ENCODE results near the gene RAB11FIP4.

Gene RAB11FIP4

DNA sequence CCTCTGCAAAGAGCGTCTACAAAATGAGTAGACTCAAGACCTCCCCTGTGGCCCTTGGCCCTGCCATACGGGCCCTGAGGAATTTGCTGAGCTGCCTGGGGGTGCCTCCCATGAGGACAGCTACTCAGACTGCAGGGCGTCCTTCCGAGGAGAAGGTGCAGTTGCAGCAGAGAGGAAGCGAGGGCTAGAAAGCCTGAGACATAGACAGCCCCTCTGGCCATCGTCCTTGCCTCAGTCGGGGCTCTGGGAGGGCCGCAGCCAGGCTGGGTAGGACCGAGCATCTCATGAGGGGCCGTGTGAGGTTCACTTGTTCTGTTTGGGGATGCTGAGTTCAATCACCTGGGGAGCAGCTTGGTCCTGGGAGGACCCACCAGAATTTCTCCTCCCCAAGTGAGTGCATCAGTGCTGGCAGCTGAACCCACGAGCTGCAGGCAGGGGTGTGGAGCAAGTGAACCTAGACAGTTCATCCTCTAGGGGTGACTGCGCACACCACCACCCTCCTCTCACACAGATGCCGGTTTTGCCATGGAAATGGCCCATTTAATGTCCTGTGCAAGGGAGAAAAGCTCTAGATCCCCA, 20.3 kb downstream of the RAB11FIP4 start:
- FAIRE-seq, result no peak

DNA sequence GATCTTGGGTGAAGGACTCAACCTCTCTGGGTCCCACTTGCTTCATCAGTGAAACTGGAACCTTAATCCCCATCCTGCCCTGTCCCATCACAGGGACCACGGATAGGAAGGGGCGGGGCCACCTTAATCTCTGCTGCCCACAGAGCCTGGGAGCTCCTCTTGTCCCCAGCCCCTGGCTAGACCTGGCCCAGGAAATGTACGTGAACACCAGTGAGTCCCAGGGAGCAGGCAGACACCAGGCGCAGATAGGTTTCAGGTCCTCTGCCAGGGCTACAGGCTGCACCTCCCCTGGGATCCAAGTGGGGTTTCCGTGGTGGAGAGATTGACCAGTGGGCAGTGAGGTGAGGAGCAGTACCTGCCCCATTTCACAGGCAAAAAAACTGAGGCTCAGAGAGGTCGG, 21.0 kb downstream of the RAB11FIP4 start:
- FAIRE-seq, result no peak

DNA sequence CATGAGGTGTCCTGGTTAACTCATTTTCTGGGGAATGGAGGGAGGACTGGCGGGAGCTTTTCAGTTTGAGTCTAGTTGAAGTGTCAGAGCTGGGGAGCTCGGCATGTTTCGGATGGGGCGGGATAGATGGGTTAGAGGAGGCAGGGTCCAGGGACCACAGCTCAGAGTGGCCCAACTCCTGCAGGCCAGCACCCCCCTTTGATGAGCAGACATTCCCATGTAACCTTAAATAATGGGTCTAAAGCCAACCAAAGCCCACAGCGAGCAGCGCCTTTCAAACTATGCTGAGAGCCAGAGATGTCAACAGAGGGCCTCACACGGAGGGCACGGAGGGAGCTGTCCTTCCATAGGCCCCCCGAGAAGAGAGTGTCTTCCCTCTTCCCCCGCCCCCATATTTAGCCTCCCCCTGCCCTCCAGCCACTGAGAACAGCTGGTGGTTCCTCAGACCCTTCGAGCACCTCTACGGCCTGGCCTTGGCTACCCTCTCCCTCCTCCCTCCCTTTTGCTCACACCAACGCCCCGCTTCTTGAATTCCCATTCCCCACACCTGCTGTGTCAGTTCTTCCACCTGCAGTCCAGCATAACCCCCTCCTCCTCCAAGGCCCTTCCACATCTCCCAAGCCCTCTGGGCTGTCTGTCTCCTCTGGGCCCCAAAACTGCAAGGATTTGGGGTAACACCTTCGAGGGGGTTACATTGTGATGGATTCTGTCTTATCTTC, 21.8 kb downstream of the RAB11FIP4 start:
- FAIRE-seq, result no peak

DNA sequence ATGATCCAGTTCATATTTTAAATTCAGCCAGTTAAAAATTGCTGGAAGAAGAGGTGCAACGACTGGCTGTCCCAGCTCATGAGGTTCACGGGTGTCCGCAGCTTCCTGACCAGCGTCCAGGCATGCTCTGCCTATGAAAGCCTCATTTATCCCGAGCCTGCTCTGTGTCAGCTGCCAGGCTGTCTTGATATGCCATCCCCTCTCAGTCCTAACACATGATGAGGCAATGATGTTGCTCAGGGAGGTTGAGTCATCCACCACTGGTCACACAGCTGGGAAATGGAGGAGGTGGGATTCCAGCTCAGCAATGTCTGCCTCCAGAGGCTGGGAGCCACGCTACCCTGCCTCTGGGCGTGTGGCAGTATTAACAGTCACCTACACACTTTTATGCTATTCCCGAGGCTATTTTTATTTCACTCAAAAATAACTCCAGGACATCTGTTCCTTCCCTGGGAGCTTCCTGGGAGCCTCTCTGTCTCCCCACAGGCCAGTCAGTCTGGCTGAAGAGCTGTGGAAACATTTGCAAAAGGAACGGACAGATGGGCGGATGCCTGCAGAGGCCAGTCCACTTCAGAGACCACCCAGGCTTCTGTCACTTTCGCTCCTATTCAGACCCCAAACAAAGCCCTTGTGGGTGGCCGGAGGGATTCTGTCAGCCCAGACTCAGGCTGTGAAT, 22.5 kb downstream of the RAB11FIP4 start:
- no peak for FAIRE-seq

DNA sequence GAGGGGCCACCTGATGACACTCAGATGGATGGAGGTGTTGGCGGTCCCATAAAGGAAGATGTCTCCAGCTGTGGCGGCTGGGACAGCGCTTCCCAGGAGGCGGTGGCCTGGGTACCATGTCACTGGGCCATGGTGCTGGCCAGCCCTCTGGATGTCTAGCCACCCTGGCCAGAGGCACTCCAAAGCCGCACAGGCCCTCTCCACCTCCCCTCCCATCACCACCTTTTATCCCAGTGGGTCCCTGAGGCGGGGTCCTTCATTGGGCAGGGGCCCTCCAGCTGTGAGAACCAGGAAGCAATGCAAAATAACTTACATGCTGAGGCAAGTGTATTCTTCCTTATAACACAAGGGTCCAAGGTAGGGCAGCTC, 23.1 kb downstream of the RAB11FIP4 start:
- FAIRE-seq, result no peak

DNA sequence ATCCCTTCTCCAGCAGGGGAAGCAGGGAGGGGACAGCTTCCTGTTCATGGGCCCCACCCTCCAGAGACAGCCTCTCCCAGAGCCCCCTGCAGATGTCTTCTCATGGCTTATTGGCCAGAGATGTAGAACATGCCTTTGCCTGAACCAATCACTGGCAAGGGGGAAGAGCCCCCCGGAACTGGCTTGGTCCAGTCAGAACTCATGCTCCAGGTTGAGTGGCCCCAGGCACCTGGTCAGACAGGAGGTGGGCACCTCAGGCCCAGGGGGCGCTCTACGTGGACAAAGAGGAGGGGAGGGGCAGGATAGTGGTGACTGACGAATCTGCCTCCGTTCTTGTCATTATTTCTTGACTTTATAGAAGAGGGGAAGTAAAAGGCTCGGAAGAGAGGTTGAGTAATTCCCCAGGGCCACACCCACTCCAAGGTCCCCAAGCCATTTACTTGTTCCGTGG, 23.6 kb downstream of the RAB11FIP4 start:
- FAIRE-seq, result no peak

DNA sequence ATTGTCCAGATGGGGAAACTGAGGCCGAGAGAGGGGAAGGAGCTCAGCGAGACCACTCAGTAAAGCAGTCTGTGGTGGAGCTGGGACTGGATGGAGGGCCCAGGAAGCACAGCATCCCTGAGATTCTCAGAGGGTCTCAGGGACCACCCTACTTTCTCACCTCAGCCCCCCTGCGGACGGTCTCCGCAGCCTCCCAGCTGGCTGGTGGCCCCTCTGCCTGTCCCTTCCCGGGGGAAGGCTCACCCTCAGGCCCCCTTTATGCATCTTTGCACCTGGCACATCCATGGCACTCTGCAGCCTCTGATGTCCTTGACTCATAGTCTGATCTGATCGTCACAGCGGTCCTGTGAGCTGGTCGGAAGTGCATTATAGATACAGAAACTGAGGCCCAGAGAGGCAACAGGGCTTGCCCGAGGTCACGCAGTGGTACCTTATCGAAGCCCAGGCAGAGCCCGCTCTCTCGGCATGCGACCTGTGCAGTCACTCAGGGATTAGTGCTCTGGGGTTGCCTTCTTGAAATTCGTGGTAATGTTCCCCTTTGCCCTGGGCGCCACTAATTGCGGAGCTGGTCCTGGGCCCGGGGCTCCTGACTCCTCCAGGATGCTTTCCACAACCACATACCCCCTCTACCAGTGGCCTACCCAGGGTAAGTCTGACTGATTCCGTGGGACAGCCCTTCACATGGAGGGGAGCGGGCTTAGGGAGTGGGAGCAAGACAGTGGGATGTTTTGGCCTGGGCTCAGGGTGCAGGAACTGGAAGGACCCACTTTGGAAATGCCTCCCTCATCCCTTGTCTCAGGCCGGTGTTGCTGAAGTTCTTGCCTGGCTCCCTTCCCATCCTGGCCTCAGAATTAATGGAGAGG, 24.4 kb downstream of the RAB11FIP4 start:
- FAIRE-seq, result no peak

DNA sequence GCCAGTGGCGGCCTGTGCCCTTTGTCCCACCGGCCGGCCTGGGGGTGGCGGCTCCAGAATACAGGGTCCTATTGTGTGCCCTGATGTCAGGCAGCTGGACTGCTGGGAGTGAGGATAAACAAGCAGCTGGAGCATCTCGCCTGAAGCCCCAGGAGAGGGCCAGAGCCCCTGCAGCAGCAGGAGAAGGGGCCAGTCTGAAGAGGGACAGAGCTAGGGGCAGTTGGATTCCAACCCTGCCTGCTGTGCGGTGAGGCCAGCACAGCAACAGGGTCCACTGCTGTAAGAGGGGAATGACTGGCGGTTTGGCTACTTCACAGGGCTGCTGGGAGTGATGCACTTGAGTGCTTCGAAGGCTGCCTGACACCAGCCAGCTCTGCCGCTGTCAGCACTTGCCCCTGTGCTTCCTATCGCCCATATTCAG, 25.0 kb downstream of the RAB11FIP4 start:
- no peak for FAIRE-seq

DNA sequence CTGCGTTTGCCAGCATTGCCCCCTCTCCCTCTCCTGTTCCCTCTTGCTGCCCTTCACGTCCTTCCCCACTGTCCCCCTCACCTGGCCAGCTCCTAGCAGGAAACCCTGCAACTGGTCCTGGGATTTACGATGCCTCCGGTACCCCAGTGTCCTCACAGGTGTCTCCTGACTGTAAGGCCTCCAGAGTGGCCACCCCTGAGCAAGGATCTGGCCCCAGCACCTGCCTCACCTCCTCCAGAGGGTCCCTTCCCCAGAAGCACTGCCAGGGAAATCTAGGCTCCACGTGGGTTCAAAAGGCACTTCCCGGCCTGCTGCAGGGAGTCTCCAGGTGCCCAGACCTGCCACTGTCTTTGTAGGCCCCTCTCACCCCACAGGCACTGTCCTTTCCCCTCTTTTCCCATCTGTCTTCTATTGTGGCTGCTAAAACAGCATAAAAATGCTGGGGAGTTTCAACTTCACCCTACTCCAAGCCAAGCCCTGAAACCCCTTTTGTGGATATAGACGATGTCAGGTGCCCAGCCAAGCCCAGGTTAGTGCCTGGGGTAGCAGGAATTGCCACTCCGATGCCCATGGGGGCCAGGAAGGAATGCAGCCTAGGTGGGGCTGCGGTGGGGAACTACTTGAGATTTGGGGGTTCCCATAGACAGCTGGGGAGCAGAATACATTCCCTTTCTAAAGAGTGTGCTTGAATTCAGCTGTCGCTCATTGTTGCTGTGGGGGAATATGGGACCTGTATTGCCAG, 25.7 kb downstream of the RAB11FIP4 start:
- FAIRE-seq, result no peak

DNA sequence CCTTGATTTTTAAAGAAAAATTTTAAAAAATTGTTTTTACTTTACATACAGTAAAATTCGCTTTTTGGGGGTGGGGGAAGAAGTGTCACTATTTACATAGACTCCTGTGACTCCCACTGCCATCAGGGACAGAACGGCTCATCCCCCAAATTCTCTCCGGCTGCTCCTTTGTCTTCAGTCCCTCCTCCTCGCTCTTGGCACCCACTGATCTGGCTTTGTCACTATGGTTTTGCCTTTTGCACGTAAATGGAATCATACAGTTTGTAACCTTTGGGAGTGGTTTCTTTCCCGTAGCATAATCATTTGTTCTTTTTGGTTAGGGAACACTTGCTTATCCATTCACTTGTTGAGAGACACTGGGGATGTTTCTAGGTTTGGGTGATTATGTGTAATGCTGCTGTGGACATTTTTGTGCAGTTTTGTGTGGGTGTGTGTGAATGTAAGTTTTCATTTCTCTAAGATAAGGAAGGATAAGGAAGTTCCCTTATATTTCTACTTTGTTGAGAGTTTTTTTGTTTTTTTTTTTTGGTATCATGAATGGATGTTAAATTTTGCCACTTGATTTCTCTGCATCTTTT, 27.4 kb downstream of the RAB11FIP4 start:
- FAIRE-seq, result no peak

DNA sequence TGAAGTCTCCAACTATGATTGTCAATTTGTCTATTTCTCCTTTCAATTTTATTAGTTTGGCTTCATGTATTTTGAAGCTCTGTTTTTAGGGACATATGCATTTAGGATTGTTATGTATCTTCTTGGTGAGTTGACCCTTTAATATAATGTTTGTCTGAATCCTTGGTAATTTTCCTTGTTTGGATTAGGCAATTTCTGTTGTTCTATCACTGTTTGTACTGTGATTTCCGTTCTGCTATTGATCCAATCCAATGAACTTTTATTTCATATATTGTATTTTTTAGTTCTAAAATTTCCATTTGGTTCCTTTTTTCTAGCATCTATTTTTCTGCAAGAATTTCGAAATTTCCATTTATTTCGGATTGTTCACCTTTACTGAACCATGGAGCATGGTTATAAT, 31.0 kb downstream of the RAB11FIP4 start:
- no peak for FAIRE-seq

DNA sequence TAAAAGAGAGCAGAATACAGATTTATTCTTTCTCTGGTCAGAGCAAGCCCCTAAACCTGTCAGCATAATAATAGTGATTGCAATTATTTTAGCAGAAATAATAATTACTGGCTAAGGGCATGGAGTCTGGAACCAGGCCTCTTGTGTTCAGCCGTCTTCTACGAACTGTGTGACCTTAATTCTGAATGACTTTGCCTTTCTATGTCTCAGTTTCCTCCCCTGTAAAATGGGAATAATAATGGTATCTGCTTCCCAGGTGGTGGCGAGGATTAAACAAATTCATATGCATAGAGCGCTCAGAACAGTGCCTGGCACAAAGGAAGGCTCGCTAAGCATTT, 33.4 kb downstream of the RAB11FIP4 start:
- peak; percentile 88 for FAIRE-seq

DNA sequence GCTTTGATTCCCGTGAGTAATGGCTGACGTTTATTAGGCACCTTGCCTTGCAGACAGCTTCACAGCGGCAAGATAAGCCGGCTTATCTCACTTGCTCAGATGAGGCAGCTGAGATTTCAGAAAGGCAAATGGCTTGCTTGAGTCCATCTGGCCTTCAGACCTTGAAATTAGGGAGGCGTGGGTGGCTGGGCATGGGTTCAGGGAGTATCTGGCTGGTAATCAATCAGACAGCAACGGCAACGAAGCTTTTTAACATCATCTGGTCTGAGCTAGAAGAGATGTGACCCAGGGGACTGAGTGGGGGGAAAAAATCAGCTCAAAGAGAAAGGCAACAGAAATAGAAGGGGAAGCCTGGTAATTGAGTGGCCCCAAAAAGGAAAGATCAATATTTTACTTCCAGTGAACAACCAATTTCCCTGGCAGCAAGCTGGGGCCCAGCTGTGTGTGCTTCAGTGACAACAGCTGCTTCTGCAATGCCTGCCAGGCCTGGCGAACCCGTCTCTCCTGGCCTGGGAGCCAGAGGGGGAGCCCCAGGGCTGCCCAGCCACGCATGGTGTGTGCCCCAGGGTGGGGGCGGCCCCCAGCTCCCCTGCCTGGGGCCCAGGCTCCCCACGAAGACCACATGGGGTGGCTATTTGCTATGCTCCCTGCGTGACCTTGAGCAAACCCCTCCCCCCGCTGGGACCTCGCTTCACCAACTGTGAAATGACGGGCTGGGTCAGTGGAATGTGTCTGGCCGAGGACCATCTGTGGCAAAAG, 34.0 kb downstream of the RAB11FIP4 start:
- FAIRE-seq, result no peak

DNA sequence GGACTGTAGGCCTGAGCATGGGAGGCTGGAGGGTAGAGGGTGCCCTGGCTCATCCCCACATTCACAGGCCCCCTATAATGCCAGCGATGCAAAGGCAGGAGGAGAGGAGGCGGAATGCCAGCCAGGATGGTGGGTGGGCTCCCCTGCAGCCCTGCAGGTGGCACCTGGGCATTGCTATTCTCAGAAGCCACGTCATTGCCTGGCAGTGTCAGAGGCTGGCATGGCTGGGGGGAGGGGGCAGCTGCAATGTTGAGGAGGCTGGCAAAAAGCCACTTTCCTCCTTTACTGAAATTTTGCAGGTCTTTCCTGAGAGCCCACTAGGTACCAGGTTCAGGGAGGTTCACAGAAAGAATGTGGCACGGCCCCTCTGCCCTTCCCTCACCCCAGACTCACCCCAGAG, 36.2 kb downstream of the RAB11FIP4 start:
- no peak for FAIRE-seq

DNA sequence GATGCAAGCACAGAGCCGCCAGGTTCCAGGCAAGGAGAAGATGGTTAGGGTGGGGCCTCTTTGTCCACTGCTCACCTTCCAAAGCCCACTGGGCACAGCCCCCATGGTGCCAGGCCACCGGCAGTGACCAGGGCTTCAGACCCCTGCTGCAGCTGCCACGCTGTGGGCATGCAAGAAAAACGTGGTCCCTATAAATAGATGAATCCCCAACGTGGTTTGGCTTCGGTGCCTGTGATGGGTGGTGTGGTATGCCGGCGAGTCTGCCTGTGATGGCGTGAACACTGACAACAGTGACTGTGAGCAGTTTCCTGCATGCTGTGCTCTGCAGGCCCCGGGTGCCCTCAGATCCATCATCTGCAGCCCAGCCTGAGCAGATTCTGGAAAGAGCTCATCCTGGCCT, 36.6 kb downstream of the RAB11FIP4 start:
- no peak for FAIRE-seq

DNA sequence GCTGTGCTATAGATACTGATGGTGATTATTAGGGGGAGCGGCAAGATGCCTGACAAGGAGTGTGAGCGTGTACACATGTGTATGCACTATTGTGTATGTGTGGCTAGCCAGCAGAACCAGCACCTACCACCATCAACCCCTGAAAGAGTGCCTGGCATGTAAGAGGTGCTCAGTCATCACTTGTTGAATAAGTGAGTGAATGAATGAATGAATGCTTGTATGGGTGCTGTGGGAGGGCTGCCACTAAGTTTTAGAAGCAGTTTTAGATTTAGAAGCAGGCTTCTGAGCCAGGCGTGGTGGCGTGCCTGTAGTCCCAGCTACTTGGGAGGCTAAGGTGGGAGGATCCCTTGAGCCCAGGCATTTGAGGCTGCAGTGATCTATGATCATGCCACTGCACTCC, 37.0 kb downstream of the RAB11FIP4 start:
- FAIRE-seq, result no peak

DNA sequence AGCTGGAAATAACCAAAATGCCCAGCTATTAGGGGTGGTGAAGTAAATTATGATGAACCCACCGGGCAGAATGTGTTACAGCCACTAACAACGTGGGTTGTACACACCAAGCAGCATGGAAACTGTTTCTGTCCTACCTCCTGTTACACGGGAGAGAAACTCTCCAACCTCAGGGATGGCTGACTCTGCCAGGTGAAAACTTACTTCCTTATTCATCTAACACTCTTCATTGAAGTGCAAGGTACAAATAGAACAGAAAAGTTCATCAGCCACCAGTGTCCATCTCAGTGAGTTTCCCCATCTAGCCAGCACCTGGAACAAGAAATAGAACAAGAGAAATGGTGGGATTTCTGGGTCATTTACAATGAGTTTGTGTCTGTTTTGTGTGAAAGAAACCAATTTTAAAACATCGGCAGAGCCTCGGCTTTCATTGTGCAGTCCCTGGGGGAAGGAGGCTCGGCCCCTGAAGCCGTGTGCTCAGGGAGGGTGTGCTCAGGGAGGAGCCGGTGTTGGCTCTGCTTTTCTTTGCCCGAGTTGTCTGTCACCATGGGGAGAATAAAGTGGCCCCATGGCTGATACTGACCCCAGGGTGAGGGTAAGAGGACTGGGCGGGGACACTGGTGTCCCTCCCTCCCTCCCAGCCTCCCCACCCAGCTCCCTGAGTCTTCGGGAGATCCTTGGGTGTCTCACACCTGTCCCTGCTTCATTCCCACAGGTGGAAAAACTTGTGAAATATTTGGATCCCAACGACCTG, 39.8 kb downstream of the RAB11FIP4 start:
- FAIRE-seq, result no peak

DNA sequence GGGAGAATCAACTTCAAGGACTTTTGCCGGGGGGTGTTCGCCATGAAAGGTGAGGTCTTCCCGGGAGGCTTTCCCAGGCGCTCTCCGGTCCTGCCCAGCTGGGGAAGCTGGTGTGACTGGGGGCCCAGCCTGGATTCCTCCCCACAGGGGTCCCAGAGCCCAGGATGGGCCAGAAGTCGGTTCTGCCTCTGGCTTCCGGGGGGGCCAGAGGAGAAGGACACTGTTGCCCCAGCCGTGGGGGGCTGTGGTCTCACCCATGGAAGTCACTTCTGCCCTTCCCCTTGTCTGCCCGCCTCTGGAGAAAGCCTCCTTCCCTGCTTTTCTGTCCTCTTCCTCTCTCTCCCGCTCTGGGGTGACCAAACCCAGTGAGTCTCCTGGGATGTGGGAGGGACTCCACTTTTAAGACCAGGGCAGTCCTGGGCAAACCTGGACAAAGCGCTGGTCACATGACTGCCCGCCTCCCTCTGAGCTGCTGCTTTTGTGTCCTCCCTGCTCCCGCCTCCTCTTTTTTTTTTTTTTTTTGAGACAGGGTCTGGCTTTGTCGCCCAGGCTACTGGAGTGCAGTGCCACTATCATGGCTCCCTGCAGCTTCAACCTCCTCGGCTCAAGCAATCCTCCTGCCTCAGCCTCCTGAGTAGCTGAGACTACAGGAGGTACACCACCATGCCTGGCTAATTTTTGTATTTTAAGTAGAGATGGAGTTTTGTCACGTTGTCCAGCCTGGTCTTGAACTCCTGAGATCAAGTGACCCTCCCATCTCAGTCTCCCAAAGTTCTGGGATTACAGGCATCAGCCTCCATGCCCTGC, 40.6 kb downstream of the RAB11FIP4 start:
- FAIRE-seq, result no peak

DNA sequence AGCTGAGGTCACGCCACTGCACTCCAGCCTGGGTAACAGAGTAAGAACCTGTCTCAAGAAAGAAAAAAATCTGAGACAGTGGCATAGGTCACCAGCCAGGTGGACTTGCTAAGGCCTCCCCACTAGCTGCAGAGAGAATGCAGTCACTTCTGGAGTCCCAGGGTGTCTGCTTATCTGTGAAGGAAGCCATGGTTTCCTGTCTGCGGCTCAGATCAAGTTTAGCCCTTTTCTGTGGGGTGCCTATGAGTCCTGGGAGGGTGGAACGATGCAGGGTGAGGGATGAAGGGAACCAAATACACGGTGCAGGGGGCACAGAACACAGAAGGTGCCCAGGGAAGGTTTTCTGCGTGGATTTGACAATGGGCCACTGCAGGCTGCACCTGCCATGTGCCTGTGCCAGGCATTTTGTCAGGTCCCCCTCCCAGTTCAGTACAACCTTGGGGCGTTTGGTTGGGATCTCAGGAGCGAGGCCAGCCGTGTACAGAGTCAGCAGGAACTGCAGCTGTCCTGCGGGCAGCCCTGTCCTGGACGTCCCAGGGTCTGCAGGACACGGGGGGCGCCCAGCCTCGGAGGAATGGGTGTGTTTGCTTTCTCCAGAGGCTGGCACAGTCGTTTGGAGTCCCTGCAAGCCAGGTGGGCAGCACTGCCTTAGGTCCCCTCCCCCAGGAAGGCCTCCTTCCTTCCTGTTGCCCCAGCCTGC, 41.8 kb downstream of the RAB11FIP4 start:
- no peak for FAIRE-seq
